Caco-2 (cell line): ENCODE results near the gene FAAP100. TPM values are rescaled to one million over a fixed set of nuclear protein-coding genes. Genes with fewer than 3 reads are reported as not detected.

Experiments
- BruUV-seq: library from RNA; stranded (reverse); fragments of 400-500 nt; replicated peaks from 2 replicates; lab custom pipeline; 2021; lab: Mats Ljungman, UMichigan
- CTCF ChIA-PET: fragments of 300-600 bp; sonication (Branson Sonifier 250); formaldehyde crosslinking; loops from one replicate; lab custom pipeline; 2022; ENCODE audit warnings: antibody characterized with exemption; lab: Charles Lee
- POLR2A ChIA-PET: fragments of 300-600 bp; sonication (Branson Sonifier 250); formaldehyde crosslinking; loops from one replicate; lab custom pipeline; 2022; ENCODE audit warnings: antibody characterized with exemption; lab: Charles Lee
- DNase-seq, 2 experiments: peaks; one replicate each; pipeline versions ENCODE4 v3.0.0 to v3.0.0-alpha.2; 2020 to 2022
- H3K27me3 ChIP-seq: replicated peaks from 2 replicates; pipeline ENCODE4 v1.6.0; 2011; ENCODE audit warnings: low read length; ENCODE audit not compliant: control insufficient read depth, insufficient read depth
- H3K36me3 ChIP-seq: 2 replicates; pipeline ENCODE4 v1.5.1; 2011; ENCODE audit warnings: low read length; ENCODE audit not compliant: control insufficient read depth, insufficient read depth
- H3K4me1 ChIP-seq: fragments of 250-450 bp; sonication (Bioruptor Pico); 2 replicates; pipeline ENCODE4 v1.5.1; 2020; ENCODE audit warnings: mild to moderate bottlenecking
- H3K4me3 ChIP-seq: 2 replicates; pipeline ENCODE4 v1.5.1; 2011; ENCODE audit warnings: low read depth, mild to moderate bottlenecking, control low read depth, low read length
- H3K9me3 ChIP-seq: fragments of 250-450 bp; sonication (Bioruptor Pico); 2 replicates; pipeline ENCODE4 v1.5.1; 2020; ENCODE audit warnings: mild to moderate bottlenecking, moderate library complexity
- H3K27ac Mint-ChIP-seq: one replicate; pipeline ENCODE4 v1.8.0; 2022; ENCODE audit warnings: mixed read lengths; ENCODE audit not compliant: unreplicated experiment
- H3K27me3 Mint-ChIP-seq: one replicate; pipeline ENCODE4 v1.8.0; 2022; ENCODE audit warnings: mixed read lengths; ENCODE audit not compliant: insufficient read depth, unreplicated experiment
- H3K36me3 Mint-ChIP-seq: one replicate; pipeline ENCODE4 v1.8.0; 2022; ENCODE audit warnings: mild to moderate bottlenecking, mixed read lengths; ENCODE audit not compliant: insufficient read depth, unreplicated experiment
- H3K4me1 Mint-ChIP-seq: one replicate; pipeline ENCODE4 v1.8.0; 2022; ENCODE audit warnings: low read depth, mixed read lengths; ENCODE audit not compliant: unreplicated experiment
- H3K4me3 Mint-ChIP-seq: one replicate; pipeline ENCODE4 v1.8.0; 2022; ENCODE audit warnings: mild to moderate bottlenecking, moderate library complexity, mixed read lengths; ENCODE audit not compliant: unreplicated experiment
- H3K9me3 Mint-ChIP-seq: one replicate; pipeline ENCODE4 v1.8.0; 2022; ENCODE audit warnings: mixed read lengths; ENCODE audit not compliant: unreplicated experiment
- CTCF ChIP-seq, 2 experiments: fragments of 200-600 bp in 1 of 2; IDR thresholded peaks; 1 replicate in 1 of 2; 2 replicates in 1 of 2; pipeline versions ENCODE4 v1.5.1 to v1.8.0; 2011 to 2022; ENCODE audit warnings: antibody characterized with exemption in 1 of 2, control low read depth in 1 of 2, inconsistent platforms in 1 of 2, low read depth in 1 of 2, low read length in 1 of 2, mild to moderate bottlenecking in 1 of 2, moderate library complexity in 1 of 2; ENCODE audit not compliant: insufficient read depth in 1 of 2, severe bottlenecking in 1 of 2, unreplicated experiment in 1 of 2
- intact Hi-C: fragments of 100-400 bp; cut with micrococcal nuclease; formaldehyde crosslinking; loops from one replicate; pipeline ENCODE4 v1.10.0; 2022; ENCODE audit not compliant: unreplicated experiment
- total RNA-seq: library from RNA; stranded (reverse); gene quantifications from 2 replicates; pipeline ENCODE4 v1.2.3, GENCODE V29; 2022

FAAP100 gene
- total RNA-seq, 1 experiment from 2014 or later: 38.5 TPM

- Mint-ChIP-seq H3K36me3 (peaks cover 89% of the 10 kb centered on the region), H3K9me3 (no peaks in the 10 kb centered on the region), H3K4me1 (no peaks in the 10 kb centered on the region), H3K4me3 (no peak overlapping the region), H3K27ac (no peak overlapping the region), H3K27me3 (no peaks in the 10 kb centered on the region)
- TF ChIP-seq CTCF (IDR thresholded peaks at IDR 0.05; ENCODE audit: insufficient read depth in 1 of 2, low read depth in 1 of 2, low read length in 1 of 2, severe bottlenecking in 1 of 2, unreplicated experiment in 1 of 2): no peak
- no peak for DNase-seq
- Histone ChIP-seq H3K36me3 (peaks cover 7% of the 10 kb centered on the region), H3K9me3 (no peaks in the 10 kb centered on the region), H3K4me1 (no peaks in the 10 kb centered on the region), H3K4me3 (no peak overlapping the region), H3K27me3 (no peaks in the 10 kb centered on the region)
- POLR2A ChIA-PET: no interaction called here
- CTCF ChIA-PET: interaction anchor here (0.6 kb wide), 1 partner anchor 126 kb away, joined by 3 read pairs; no protein-coding TSS in a partner anchor
- no TSS peak for BruUV-seq
- intact Hi-C loops: loop anchor here (2.0 kb wide), 2 partner anchors 43 to 81 kb away; no protein-coding TSS in a partner anchor
Observed at GRCh38 chr17:81599719-81600486, 47.8 kb upstream of the FAAP100 start.

GRCh38 chr17:81593105-81593871 is 41.1 kb upstream of the FAAP100 start:
- no peaks in the 10 kb centered on the region for H3K9me3 ChIP-seq
- ChIA-PET CTCF (no interaction called here), POLR2A (no interaction called here)
- H3K4me1 ChIP-seq: no peaks in the 10 kb centered on the region
- intact Hi-C loops: no loop called here
- Mint-ChIP-seq H3K27ac (no peak overlapping the region), H3K36me3 (peaks cover 97% of the 10 kb centered on the region), H3K4me3 (no peak overlapping the region), H3K9me3 (no peaks in the 10 kb centered on the region), H3K4me1 (no peaks in the 10 kb centered on the region), H3K27me3 (no peaks in the 10 kb centered on the region)
- H3K36me3 ChIP-seq: peaks cover 5% of the 10 kb centered on the region
- no TSS peak for BruUV-seq
- H3K4me3 ChIP-seq: no peak overlapping the region
- H3K27me3 ChIP-seq: no peaks in the 10 kb centered on the region
- TF ChIP-seq CTCF (IDR thresholded peaks at IDR 0.05; ENCODE audit: insufficient read depth in 1 of 2, low read depth in 1 of 2, low read length in 1 of 2, severe bottlenecking in 1 of 2, unreplicated experiment in 1 of 2): no peak
- no peak for DNase-seq

GRCh38 chr17:81591971-81592370 is 39.8 kb upstream of the FAAP100 start:
- intact Hi-C loops: no loop called here
- no TSS peak for BruUV-seq
- no peak overlapping the region for H3K4me3 ChIP-seq
- no peaks in the 10 kb centered on the region for H3K27me3 ChIP-seq
- Mint-ChIP-seq H3K27ac (no peak overlapping the region), H3K4me3 (no peak overlapping the region), H3K36me3 (peaks cover 97% of the 10 kb centered on the region), H3K4me1 (no peaks in the 10 kb centered on the region), H3K27me3 (no peaks in the 10 kb centered on the region), H3K9me3 (no peaks in the 10 kb centered on the region)
- H3K36me3 ChIP-seq: peaks cover 3% of the 10 kb centered on the region
- ChIA-PET POLR2A (no interaction called here), CTCF (no interaction called here)
- TF ChIP-seq CTCF (IDR thresholded peaks at IDR 0.05; ENCODE audit: insufficient read depth in 1 of 2, low read depth in 1 of 2, low read length in 1 of 2, severe bottlenecking in 1 of 2, unreplicated experiment in 1 of 2): no peak
- no peak for DNase-seq
- H3K4me1 ChIP-seq: no peaks in the 10 kb centered on the region
- H3K9me3 ChIP-seq: no peaks in the 10 kb centered on the region
